GM12874 (cell line): ENCODE measurements around the gene MED14.

ENCODE experiments used
- CTCF ChIP-seq: IDR thresholded peaks from 2 replicates; pipeline ENCODE4 v1.5.1; 2011; ENCODE audit warnings: low read depth, mild to moderate bottlenecking, control low read depth, low read length, moderate library complexity; ENCODE audit not compliant: insufficient read depth

The MED14 gene

GRCh38 chrX:40653535-40653934 is 81.8 kb downstream of the MED14 start:
- no peak for TF ChIP-seq CTCF

- TF ChIP-seq CTCF: no peak
Measured at GRCh38 chrX:40652664-40653063, 82.7 kb downstream of the MED14 start.

GRCh38 chrX:40651620-40652223 is 83.6 kb downstream of the MED14 start:
- TF ChIP-seq CTCF: peak; percentile 23; the same call in 1 of the 2 replicates

- 0 out of 2 replicates have a peak, but pooled peaks have one; percentile 2 for TF ChIP-seq CTCF
Measured at GRCh38 chrX:40647307-40648197, 87.8 kb downstream of the MED14 start, which contains the start of gene CXorf38. CXorf38 (minus strand) TSS chrX:40647561; CDS start chrX:40647520, 41 bp downstream.

- no peak for TF ChIP-seq CTCF
Measured at GRCh38 chrX:40646489-40647306, 88.6 kb downstream of the MED14 start.

- no peak for TF ChIP-seq CTCF
Measured at GRCh38 chrX:40644821-40645358, 90.5 kb downstream of the MED14 start.
